Umbilical cord (tissue), 2 donors: ENCODE results near the gene MPZL2. TPM values are rescaled to one million over a fixed set of nuclear protein-coding genes. Genes with fewer than 3 reads are reported as not detected.

Source experiments
- DNase-seq: peaks from one replicate; pipeline ENCODE4 v3.0.0-alpha.2; 2015; ENCODE audit warnings: low spot score
- total RNA-seq: library from RNA; depleted of rRNA; stranded (reverse); fragments of >200 nt; gene quantifications from one replicate; pipeline ENCODE4 v1.2.3, GENCODE V29; 2014; ENCODE audit warnings: low replicate concordance; ENCODE audit not compliant: insufficient read depth

Gene MPZL2
- total RNA-seq, 1 donor from 2014 or later = 41.9 TPM

GRCh38 chr11:118243161-118243560 is 20.9 kb downstream of the MPZL2 start:
- no peak for DNase-seq

DNA sequence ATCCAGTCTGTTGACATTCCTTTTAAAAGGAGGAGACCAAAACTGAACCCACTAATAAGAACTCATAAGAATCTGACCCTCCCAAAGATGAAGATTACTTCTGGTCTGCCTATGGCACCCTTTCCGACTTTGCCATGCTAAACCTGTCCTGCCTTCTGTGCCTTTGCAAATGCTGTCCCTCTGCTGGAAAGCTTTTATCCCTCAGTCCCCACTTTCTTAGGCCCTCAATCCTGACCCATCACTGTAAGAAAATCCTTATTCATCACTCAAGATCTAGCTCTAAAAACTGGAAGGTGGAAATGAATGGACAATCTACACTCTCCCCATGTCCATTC is 22.4 kb downstream of the MPZL2 start:
- DNase-seq = no peak

DNA sequence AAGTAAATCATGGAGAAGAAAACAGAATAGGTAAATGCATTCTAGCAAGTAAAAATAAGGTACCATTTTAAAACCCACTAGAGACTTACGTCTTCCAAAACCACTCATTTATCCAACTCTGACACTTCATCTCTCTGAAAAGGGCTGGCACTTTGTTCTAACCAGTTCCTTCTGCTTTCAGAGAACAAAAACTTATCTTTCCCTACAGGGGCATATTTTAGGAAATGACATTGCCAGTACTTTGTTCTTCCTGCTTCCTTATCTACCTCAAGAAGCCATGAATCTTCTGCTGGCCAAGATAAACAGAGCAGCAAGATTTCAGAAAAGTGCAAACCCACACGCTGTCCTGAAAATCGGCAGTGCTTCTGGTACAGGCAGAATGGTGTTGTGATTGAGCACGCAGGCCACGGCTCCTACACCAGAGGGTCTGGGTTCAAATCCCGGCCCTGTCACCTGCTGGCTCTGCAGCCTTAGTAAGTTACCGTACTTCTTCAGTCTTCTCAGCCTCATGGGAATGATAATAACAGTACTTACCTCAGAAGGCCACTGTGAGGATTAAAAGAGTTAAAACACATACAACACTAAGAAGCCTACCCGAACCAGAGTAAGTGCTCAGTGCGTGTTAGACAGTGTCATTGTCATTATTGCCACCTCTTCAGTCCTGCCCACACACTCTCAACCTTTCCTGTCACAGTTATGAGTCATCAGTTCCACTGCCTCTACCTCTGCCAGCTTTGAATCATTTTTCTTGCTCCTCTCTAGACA is 22.9 kb downstream of the MPZL2 start:
- DNase-seq = peak; percentile 74

DNA sequence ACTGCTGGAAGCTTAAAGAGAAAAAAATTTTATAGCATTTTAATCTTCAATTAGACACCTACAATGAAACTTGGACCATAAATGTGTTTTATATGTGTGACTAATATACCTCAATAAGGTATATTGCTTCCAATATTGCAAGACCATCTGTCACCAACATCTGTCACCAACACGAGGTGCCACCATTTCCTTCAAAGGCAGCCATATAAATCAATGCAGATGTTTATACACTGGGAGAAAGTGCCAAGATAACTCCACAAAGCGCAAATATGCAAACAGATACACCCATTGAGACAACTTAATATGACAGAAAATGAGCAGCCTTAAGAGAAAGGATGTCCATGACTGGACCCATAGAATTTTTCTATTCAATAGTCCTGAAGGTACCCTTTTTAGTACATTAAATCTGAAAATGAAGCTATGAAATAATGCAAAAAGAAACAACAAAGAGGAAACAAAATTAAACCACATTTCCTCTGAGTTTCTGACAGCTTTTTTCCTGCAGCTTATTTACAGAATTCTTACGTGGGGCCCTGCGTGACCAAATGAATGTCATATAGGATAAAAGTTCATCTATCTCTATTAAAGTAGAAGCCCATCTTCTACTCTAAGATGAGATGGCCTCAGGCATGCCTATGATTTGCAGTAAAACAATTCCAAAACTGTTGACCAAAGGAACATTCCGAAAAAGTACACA is 24.4 kb downstream of the MPZL2 start:
- DNase-seq = no peak

GRCh38 chr11:118238929-118239328 is 25.2 kb downstream of the MPZL2 start:
- no peak for DNase-seq

GRCh38 chr11:118238421-118238820 is 25.7 kb downstream of the MPZL2 start:
- no peak for DNase-seq

DNA sequence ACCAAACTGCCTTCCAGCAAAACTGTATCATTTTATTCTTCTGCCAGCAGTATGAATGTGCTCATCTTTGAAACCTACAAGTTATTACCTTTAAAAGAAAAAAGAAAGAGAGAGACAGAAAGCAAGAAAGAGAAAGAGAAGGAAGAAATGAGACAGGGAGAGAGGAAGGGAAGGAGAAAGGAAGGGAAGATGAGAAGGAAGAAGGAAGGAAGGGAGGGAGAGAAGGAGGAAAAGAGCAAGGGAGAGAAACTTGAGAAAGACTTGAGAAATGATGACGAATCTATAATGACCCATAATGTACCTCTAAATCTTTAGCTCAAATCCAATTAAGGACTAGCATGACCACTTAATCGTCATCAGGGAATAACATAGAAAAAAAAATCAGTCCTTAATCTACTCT is 27.9 kb downstream of the MPZL2 start:
- DNase-seq = no peak

- DNase-seq = no peak
These were observed 29.3 kb downstream of the MPZL2 start for GRCh38 chr11:118234833-118235232.

DNA sequence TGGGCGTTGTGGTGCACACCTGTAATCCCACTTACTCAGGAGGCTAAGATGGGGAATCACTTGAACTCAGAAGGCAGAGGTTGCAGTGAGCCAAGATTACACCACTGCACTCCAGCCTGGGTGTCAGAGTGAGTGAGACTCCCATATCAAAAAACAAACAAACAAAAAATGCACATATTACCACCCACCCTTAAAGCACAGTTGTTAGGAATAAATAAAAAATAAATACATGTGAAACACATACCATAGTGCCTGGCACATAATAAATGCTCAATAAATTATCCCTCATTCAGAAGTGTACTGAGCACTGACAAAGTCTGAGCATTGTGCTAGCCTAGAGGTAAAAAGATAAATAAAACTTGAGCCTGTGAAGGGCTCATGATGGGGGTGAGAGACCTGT is 30.2 kb downstream of the MPZL2 start:
- no peak for DNase-seq

DNA sequence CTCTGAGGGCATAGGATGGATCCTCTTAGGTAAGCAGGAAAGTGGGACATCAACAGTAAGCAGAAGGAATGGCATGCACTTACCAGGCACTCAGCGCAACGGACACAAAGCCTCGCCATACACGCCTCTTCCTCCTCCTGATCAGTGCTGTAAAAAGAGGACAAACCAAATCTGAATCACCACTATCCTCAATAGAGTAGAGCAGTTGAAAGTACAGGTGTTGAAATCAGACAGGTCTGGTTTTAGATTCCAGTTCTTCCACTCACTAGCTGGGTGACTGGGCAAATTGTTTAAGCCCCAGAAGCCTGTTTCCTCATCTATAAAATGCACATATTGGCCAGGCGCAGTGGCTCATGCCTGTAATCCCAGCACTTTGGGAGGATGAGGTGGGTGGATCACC is 30.7 kb downstream of the MPZL2 start:
- no peak for DNase-seq

DNA sequence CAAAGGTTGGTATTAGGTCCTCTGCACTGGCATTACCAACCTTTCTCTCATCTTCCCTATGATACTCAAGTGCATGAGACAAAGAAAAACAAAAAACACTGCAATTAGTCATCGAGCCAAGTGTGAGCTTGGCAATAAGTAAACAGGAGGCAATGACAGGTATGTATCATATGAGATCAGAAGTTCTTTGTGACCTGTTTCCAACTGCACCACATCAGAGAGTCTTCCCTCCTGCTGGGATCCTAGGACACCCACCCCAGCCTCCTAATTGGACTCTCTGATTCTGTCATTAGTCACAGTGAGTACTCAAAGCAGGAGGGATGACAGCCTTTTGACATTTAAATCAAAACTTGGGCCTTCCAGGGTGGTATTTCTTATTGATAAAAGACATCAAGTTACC is 31.4 kb downstream of the MPZL2 start:
- DNase-seq = no peak

DNA sequence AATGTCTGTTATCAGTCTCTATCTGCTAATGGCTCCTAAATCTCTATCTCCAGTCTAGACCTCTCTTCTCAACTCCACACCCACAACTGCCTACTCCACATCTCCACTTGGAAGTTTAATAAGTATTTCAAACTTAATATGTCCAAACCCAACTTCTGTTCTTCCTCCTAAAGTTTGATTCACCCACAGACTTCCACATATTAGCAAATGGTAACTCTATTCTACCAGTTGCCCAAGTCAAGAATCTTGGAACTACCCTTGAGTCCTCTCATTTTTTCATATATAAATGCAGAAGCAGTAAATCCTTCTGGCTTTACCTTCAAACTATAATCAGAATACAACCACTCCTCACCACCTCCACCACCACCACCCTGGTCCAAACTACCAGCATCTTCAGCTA is 32.6 kb downstream of the MPZL2 start:
- no peak for DNase-seq

- DNase-seq = no peak
These were observed 34.0 kb downstream of the MPZL2 start for GRCh38 chr11:118230088-118230487.

DNA sequence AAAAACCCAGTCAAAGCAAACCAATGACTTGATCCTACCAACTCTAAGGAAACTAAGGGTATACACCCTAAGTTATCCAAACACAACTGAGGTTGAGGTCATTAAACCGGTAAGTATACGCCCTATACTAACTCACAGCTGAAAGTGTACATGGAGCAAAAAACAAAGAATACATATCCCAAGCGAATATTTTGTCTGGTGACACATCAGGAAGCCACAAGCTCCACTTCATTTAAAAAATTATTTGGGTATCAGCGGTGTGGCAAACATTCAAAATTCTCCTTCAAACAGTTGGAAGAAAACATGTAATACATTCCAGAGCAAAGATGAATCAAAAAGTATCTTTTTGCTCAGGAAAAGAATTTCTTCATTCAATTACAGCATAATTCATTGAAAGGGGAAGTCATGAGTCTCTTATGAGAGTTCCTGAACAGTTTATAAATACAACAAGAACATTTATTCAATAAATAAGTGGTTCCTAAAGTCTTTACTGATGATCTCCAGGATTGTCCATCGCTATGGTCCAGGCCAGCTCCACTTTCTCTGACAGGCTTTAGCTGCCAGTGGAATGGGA is 34.7 kb downstream of the MPZL2 start:
- DNase-seq = no peak

DNA sequence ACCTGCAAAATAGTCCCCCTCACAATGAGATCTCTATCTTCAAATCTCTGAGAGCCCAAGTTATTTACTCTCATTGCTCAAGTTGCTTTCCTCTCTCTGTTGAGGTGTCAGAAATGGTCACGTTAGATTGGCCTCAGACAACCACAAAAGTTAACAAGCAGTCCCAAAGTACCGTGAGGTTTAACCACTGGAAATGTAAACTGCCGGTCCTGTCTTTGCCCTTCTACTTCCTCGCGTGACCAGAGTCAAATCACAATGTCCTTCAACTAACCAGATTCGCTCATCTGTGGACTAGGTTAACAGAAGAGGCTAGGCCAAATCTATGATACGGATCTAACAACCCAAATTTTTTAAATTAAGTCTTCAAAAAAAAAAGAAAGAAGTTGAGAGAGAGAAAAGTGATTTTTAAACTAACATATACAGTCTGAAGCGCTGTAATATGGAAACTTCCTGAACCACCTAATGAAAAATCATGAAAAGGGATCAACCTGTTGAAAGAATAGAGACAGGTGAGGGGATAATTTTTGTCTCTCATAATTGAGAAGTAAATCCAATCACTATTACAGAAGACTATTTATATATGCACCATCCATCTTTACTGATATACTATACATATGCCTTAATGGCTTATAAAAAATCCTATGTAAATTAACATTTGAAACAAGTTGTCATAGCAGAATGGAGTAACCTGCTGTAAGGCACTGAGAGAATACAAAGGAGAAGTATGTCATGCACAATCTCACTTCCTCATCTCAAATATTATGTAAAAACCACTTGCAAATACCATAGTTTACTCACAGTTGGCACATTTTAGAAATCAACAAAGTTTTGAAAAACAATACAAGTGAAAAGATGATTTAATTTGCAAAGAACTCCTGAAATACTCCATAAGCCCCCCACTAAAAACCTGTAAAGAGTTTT is 36.0 kb downstream of the MPZL2 start:
- no peak for DNase-seq

- DNase-seq = no peak
These were observed 37.3 kb downstream of the MPZL2 start for GRCh38 chr11:118226781-118227180.

- peak; percentile 17 for DNase-seq
These were observed 37.8 kb downstream of the MPZL2 start for GRCh38 chr11:118226296-118226695.

GRCh38 chr11:118224511-118225188 is 39.4 kb downstream of the MPZL2 start, which contains the start of gene JAML:
JAML (minus strand) TSS chr11:118225011; CDS start chr11:118214866, 10,145 bp downstream.
- DNase-seq = no peak

DNA sequence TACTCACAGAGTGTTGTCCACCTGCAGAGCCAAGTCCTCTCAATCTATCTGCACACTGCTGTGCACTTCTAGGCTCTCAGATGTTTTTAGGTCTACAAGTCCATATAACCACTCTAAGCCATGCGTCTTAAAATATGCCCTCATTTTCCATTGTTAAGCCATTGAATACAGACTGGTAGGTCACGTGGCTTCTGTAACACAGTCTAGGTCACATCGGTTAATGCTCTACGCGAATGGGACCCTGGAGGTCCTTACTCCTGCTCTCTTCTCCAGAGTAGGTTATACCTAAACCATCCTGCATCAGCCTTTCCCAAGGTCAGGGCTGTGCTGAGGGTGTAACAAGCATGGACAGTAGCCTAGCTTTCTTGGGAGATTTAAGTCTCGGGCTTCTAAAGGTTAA is 40.1 kb downstream of the MPZL2 start:
- DNase-seq = no peak

GRCh38 chr11:118223570-118223969 is 40.5 kb downstream of the MPZL2 start:
- no peak for DNase-seq

DNA sequence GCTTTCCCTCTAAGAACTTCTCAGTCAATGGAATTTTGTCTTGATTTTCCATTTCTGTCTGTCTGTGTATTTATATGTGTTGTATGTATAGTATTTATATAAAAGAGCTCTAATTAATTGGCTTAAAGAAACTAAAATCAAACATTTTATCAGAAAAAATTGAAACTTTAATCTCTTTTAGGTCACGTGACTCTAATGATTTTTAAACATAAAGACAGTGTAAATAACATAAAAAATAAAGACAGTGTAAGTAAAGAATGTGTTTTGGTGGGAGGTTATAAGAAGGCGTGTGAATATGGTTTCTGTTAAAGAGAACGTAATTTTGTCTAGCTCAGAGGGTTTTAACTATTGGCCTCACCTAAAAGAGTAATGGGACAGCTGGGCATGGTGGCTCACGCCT is 41.7 kb downstream of the MPZL2 start:
- no peak for DNase-seq
